Endothelial cell of umbilical vein (primary cell): ENCODE data around the gene SPC25. TPM values are rescaled to one million over a fixed set of nuclear protein-coding genes. Genes with fewer than 3 reads are reported as not detected.

Experiments used
- BruUV-seq: library from RNA; stranded (reverse); fragments of 400-500 nt; replicated peaks from 2 replicates; lab custom pipeline; 2021; lab: Mats Ljungman, UMichigan
- CTCF ChIA-PET: fragments of 300-600, 350-600 bp; sonication (Branson Sonifier 250); formaldehyde crosslinking; loops from one replicate; lab custom pipeline; 2021; ENCODE audit warnings: antibody characterized with exemption, inconsistent platforms; lab: Charles Lee
- POLR2A ChIA-PET: fragments of 300-600, 350-600 bp; sonication (Branson Sonifier 250); formaldehyde crosslinking; loops from one replicate; lab custom pipeline; 2021; ENCODE audit warnings: antibody characterized with exemption, inconsistent platforms; lab: Charles Lee
- DNase-seq: peaks from one replicate; pipeline ENCODE4 v3.0.0-alpha.2; 2011; ENCODE audit warnings: low read depth, low spot score
- FAIRE-seq: peaks from 2 replicates; lab custom pipeline; 2011; peaks lifted over from hg19 to GRCh38; lab: Jason Lieb, UNC
- H2AFZ ChIP-seq: 2 replicates; pipeline ENCODE4 v1.6.0; 2012; ENCODE audit warnings: low read depth, low read length, control low read depth, inconsistent platforms
- H3K27ac ChIP-seq: 2 replicates; pipeline ENCODE4 v1.5.1; 2011; ENCODE audit warnings: low read depth, mild to moderate bottlenecking, control low read depth, low read length, moderate library complexity; ENCODE audit not compliant: insufficient read depth
- H3K27me3 ChIP-seq, 2 experiments: 2 replicates each; pipeline versions ENCODE4 v1.6.0 to v1.6.1; 2011; ENCODE audit warnings: low read length in 2 of 2, mixed read lengths in 1 of 2; ENCODE audit not compliant: control insufficient read depth in 2 of 2, insufficient read depth in 2 of 2
- H3K36me3 ChIP-seq, 2 experiments: 2 replicates in 1 of 2; 3 replicates in 1 of 2; pipeline ENCODE4 v1.5.1; 2011; ENCODE audit warnings: low read length in 2 of 2, mild to moderate bottlenecking in 1 of 2, moderate library complexity in 1 of 2; ENCODE audit not compliant: control insufficient read depth in 2 of 2, insufficient read depth in 2 of 2; ENCODE audit errors: extremely low read depth in 1 of 2
- H3K4me1 ChIP-seq: 3 replicates; pipeline ENCODE4 v1.5.1; 2011; ENCODE audit warnings: mild to moderate bottlenecking, low read length; ENCODE audit not compliant: control insufficient read depth, insufficient read depth; ENCODE audit errors: extremely low read depth
- H3K4me2 ChIP-seq: 2 replicates; pipeline ENCODE4 v1.6.1; 2011; ENCODE audit warnings: low read length, control low read depth, mixed read lengths; ENCODE audit not compliant: insufficient read depth
- H3K4me3 ChIP-seq, 3 experiments: fragments of 200-600 bp in 1 of 3; sonication (generic), shearing (Covaris generic) in 1 of 3; replicated peaks in 1 of 3; 2 replicates each; pipeline ENCODE4 v1.5.1; 2011 to 2016; ENCODE audit warnings: control low read depth in 3 of 3, low read length in 3 of 3, mild to moderate bottlenecking in 2 of 3, inconsistent platforms in 1 of 3, low read depth in 1 of 3, moderate library complexity in 1 of 3; ENCODE audit not compliant: insufficient read depth in 1 of 3
- H3K79me2 ChIP-seq: 2 replicates; pipeline ENCODE4 v1.6.0; 2012; ENCODE audit warnings: low read length, inconsistent platforms; ENCODE audit not compliant: control insufficient read depth, insufficient read depth
- H3K9ac ChIP-seq: replicated peaks from 2 replicates; pipeline ENCODE3; 2011; ENCODE audit warnings: low read length, control low read depth; ENCODE audit not compliant: insufficient read depth; ENCODE audit errors: extremely low read depth
- H3K9me1 ChIP-seq: replicated peaks from 3 replicates; pipeline ENCODE4 v1.6.0; 2011; ENCODE audit warnings: mild to moderate bottlenecking, low read length; ENCODE audit not compliant: control insufficient read depth, insufficient read depth; ENCODE audit errors: extremely low read depth
- H3K9me3 ChIP-seq: replicated peaks from 2 replicates; pipeline ENCODE4 v1.5.1; 2012; ENCODE audit warnings: low read length, inconsistent platforms; ENCODE audit not compliant: control insufficient read depth, insufficient read depth
- H4K20me1 ChIP-seq: replicated peaks from 2 replicates; pipeline ENCODE3; 2011; ENCODE audit warnings: mild to moderate bottlenecking, low read length; ENCODE audit not compliant: control insufficient read depth, insufficient read depth; ENCODE audit errors: extremely low read depth
- EZH2 ChIP-seq: IDR thresholded peaks from 2 replicates; pipeline ENCODE4 v1.6.1; 2012; ENCODE audit warnings: borderline replicate concordance, low read depth, mild to moderate bottlenecking, moderate library complexity, low read length, inconsistent platforms; ENCODE audit not compliant: severe bottlenecking
- FOS ChIP-seq: IDR thresholded peaks from 2 replicates; pipeline ENCODE4 v1.6.1; 2011; ENCODE audit warnings: mild to moderate bottlenecking, low read length, moderate library complexity, borderline replicate concordance; ENCODE audit not compliant: insufficient read depth
- GATA2 ChIP-seq: IDR thresholded peaks from 2 replicates; pipeline ENCODE4 v1.7.0; 2011; ENCODE audit warnings: low read depth, mild to moderate bottlenecking, moderate library complexity, mixed read lengths, low read length; ENCODE audit not compliant: insufficient read length, insufficient read depth
- JUN ChIP-seq: IDR thresholded peaks from 2 replicates; pipeline ENCODE4 v1.6.1; 2011; ENCODE audit warnings: borderline replicate concordance, low read depth; ENCODE audit not compliant: insufficient read length, insufficient read depth
- MYC ChIP-seq: IDR thresholded peaks from one replicate; pipeline ENCODE4 v1.6.1; 2011; ENCODE audit warnings: mild to moderate bottlenecking, low read depth, low read length
- POLR2A ChIP-seq: IDR thresholded peaks from 2 replicates; pipeline ENCODE4 v1.6.1; 2012; ENCODE audit warnings: low read depth, mild to moderate bottlenecking, control low read depth, low read length
- POLR2AphosphoS5 ChIP-seq: IDR thresholded peaks from 2 replicates; pipeline ENCODE4 v1.6.1; 2012; ENCODE audit warnings: low read depth, mild to moderate bottlenecking, control low read depth, low read length, moderate library complexity; ENCODE audit not compliant: insufficient read depth
- dilution Hi-C: fragments of 300-500 bp; cut with MboI; formaldehyde crosslinking; loops from one replicate; pipeline ENCODE4 v1.15.0; 2019; ENCODE audit warnings: low sequenced_read_pairs; ENCODE audit not compliant: extremely low pct_ligation_motif_present
- intact Hi-C: fragments of 100-400 bp; cut with micrococcal nuclease; formaldehyde crosslinking; loops from one replicate; pipeline ENCODE4 v1.10.0; 2022
- polyA plus RNA-seq, 4 experiments: library from polyadenylated mRNA; depleted of rRNA in 3 of 4; stranded (reverse) in 3 of 4; unstranded in 1 of 4; fragments of >200 nt; gene quantifications; 2 replicates each; pipeline versions ENCODE4 v1.2.1 to v1.2.3, GENCODE V29; 2011 to 2012; ENCODE audit warnings: missing spikeins in 1 of 4
- total RNA-seq: library from RNA; stranded (reverse); gene quantifications from 2 replicates; pipeline ENCODE4 v1.2.3, GENCODE V29; 2021
- TF ChIP-seq, protein P1 (sequence below): IDR thresholded peaks from 2 replicates; pipeline ENCODE4 v1.6.1; 2011; ENCODE audit not compliant: insufficient read depth, insufficient read length
- TF ChIP-seq, protein P2 (sequence below), 2 donors: IDR thresholded peaks; 1 replicate in 1 of 2; 2 replicates in 1 of 2; pipeline ENCODE4 v1.5.1; 2011; ENCODE audit warnings: low read length in 2 of 2, mild to moderate bottlenecking in 2 of 2, moderate library complexity in 2 of 2, control low read depth in 1 of 2, inconsistent platforms in 1 of 2, low read depth in 1 of 2; ENCODE audit not compliant: insufficient read depth in 1 of 2; ENCODE audit errors: extremely low read depth in 1 of 2

The SPC25 gene
- total and polyA plus RNA-seq, 2 donors (not counting 3 experiments of a cell fraction or from before 2014, with no cell fraction given), result 10.1 to 24.2 TPM

DNA sequence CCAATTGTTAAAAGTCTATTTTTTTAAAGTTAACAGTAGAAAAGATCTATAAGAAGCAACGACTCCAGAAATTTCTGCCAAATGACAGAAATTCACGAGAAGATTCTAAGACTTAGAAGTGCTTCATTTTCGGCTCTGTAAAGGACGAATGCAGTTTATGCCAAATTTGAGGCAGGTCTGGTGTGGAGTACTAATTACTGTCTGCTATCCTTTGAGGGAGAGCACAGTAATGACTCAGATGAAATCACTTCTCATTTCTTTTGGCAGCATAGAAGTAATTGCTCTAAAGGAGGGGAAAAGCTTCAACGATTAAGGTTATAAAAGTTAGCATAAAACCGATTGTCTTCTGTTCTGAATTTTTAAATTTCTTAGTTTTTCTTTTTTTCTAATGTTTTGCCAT lies 22.2 kb upstream of the SPC25 start:
- no peaks in the 10 kb centered on the region for H3K79me2 ChIP-seq
- no peaks in the 10 kb centered on the region for H3K9me3 ChIP-seq
- no peaks in the 10 kb centered on the region for H3K36me3 ChIP-seq
- CTCF ChIA-PET, result interaction anchor here (0.7 to 1.4 kb wide), 5 partner anchors 8 to 566 kb away, joined by 3 to 5 read pairs (median 4); no protein-coding TSS in a partner anchor
- no peak overlapping the region for H3K27ac ChIP-seq
- H4K20me1 ChIP-seq, result no peaks in the 10 kb centered on the region
- H3K4me1 ChIP-seq, result no peaks in the 10 kb centered on the region
- FAIRE-seq, result no peak
- H3K9me1 ChIP-seq, result no peaks in the 10 kb centered on the region
- H2AFZ ChIP-seq, result no peak overlapping the region
- POLR2A ChIA-PET, result no interaction called here
- no TSS peak for BruUV-seq
- DNase-seq, result no peak
- peak overlapping the region; percentile 11 for H3K4me2 ChIP-seq
- TF ChIP-seq, protein P1, sequence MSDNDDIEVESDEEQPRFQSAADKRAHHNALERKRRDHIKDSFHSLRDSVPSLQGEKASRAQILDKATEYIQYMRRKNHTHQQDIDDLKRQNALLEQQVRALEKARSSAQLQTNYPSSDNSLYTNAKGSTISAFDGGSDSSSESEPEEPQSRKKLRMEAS, result no peak
- TF ChIP-seq MYC, result no peak
- no peak for TF ChIP-seq POLR2AphosphoS5
- TF ChIP-seq EZH2, result no peak
- TF ChIP-seq FOS, result no peak
- TF ChIP-seq, protein P2, sequence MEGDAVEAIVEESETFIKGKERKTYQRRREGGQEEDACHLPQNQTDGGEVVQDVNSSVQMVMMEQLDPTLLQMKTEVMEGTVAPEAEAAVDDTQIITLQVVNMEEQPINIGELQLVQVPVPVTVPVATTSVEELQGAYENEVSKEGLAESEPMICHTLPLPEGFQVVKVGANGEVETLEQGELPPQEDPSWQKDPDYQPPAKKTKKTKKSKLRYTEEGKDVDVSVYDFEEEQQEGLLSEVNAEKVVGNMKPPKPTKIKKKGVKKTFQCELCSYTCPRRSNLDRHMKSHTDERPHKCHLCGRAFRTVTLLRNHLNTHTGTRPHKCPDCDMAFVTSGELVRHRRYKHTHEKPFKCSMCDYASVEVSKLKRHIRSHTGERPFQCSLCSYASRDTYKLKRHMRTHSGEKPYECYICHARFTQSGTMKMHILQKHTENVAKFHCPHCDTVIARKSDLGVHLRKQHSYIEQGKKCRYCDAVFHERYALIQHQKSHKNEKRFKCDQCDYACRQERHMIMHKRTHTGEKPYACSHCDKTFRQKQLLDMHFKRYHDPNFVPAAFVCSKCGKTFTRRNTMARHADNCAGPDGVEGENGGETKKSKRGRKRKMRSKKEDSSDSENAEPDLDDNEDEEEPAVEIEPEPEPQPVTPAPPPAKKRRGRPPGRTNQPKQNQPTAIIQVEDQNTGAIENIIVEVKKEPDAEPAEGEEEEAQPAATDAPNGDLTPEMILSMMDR (IDR thresholded peaks at IDR 0.05; ENCODE audit: extremely low read depth in 1 of 2, insufficient read depth in 1 of 2, low read depth in 1 of 2, low read length in 2 of 2), result no peak
- TF ChIP-seq GATA2, result no peak
- TF ChIP-seq JUN, result no peak
- no peak for TF ChIP-seq POLR2A
- no peak overlapping the region for H3K4me3 ChIP-seq
- dilution Hi-C loops (no loop called here), intact Hi-C loops (no loop called here)
- H3K9ac ChIP-seq, result no peak overlapping the region
- peaks cover 18 to 24% of the 10 kb centered on the region in 2 experiments for H3K27me3 ChIP-seq
